LoVo (cell line): Measurements from ENCODE around the gene DYNLT2.
A peak's percentile ranks its signal among the peaks of the same experiment; 100 is the strongest.

Experiments used
- DNase-seq: peaks from one replicate; pipeline ENCODE4 v3.0.0-alpha.2; 2016; ENCODE audit warnings: low spot score

The DYNLT2 gene

GRCh38 chr6:169738204-169738975, 13.0 kb downstream of the DYNLT2 start:
- DNase-seq, result no peak

- no peak for DNase-seq
These were observed 21.4 kb downstream of the DYNLT2 start for GRCh38 chr6:169729961-169730360.

GRCh38 chr6:169726963-169727362, 24.4 kb downstream of the DYNLT2 start:
- DNase-seq, result no peak

GRCh38 chr6:169726049-169726400, 25.3 kb downstream of the DYNLT2 start:
- no peak for DNase-seq

- DNase-seq, result no peak
These were observed 26.0 kb downstream of the DYNLT2 start for GRCh38 chr6:169725125-169726048.

- no peak for DNase-seq
These were observed 26.8 kb downstream of the DYNLT2 start, which contains the start of gene PHF10 for GRCh38 chr6:169724494-169725124. TSS of gene PHF10 (minus strand) at chr6:169724500. CDS start at chr6:169723931, 569 bp downstream.

GRCh38 chr6:169723991-169724493, 27.3 kb downstream of the DYNLT2 start:
- DNase-seq, result peak; percentile 42

- peak; percentile 53 for DNase-seq
These were observed 28.0 kb downstream of the DYNLT2 start for GRCh38 chr6:169723200-169723909.

- peak; percentile 33 for DNase-seq
These were observed 28.8 kb downstream of the DYNLT2 start for GRCh38 chr6:169722362-169723199.

- no peak for DNase-seq
These were observed 31.0 kb downstream of the DYNLT2 start for GRCh38 chr6:169720207-169720855.

- no peak for DNase-seq
These were observed 32.3 kb downstream of the DYNLT2 start for GRCh38 chr6:169719117-169719516.

- no peak for DNase-seq
These were observed 36.8 kb downstream of the DYNLT2 start for GRCh38 chr6:169714595-169714994.

- DNase-seq, result no peak
These were observed 37.2 kb downstream of the DYNLT2 start for GRCh38 chr6:169714178-169714577.

- DNase-seq, result no peak
These were observed 41.4 kb downstream of the DYNLT2 start for GRCh38 chr6:169710009-169710408.

- DNase-seq, result no peak
These were observed 42.1 kb downstream of the DYNLT2 start for GRCh38 chr6:169709293-169709692.

- DNase-seq, result no peak
These were observed 43.6 kb downstream of the DYNLT2 start for GRCh38 chr6:169707772-169708171.

- no peak for DNase-seq
These were observed 48.5 kb downstream of the DYNLT2 start for GRCh38 chr6:169702840-169703246.

- peak; percentile 95 for DNase-seq
These were observed 49.2 kb downstream of the DYNLT2 start, which contains the start of the genes C6orf120 and WDR27 for GRCh38 chr6:169701954-169702839. TSS of gene C6orf120 (plus strand) at chr6:169702126. CDS start at chr6:169702460, 334 bp downstream. TSS of gene WDR27 (minus strand) at chr6:169702029. CDS start at chr6:169689005, 13,024 bp downstream.
